Effector memory CD8-positive, alpha-beta T cell (primary cell): Measurements from ENCODE around the gene DLL3.

Experiments
- ATAC-seq: fragments of 150-1000 bp; cut with Tn5 transposase; replicated peaks from 2 replicates; pipeline ENCODE4 v1.10.0; 2021; ENCODE audit warnings: mild to moderate bottlenecking, moderate library complexity
- DNase-seq, 3 experiments: peaks; one replicate each; pipeline ENCODE4 v3.0.0; 2021
- H3K27ac Mint-ChIP-seq, 2 donors: one replicate each; pipeline ENCODE4 v1.8.0; 2022; ENCODE audit warnings: mild to moderate bottlenecking in 2 of 2, mixed read lengths in 2 of 2, moderate library complexity in 2 of 2
- H3K27me3 Mint-ChIP-seq, 2 donors: one replicate each; pipeline ENCODE4 v1.8.0; 2022; ENCODE audit warnings: mixed read lengths in 2 of 2
- H3K36me3 Mint-ChIP-seq: one replicate; pipeline ENCODE4 v1.8.0; 2022; ENCODE audit warnings: mild to moderate bottlenecking, moderate library complexity, mixed read lengths; ENCODE audit not compliant: insufficient read depth
- H3K4me1 Mint-ChIP-seq, 2 donors: one replicate each; pipeline ENCODE4 v1.8.0; 2022; ENCODE audit warnings: low read depth in 2 of 2, mixed read lengths in 2 of 2
- H3K4me3 Mint-ChIP-seq, 2 donors: one replicate each; pipeline ENCODE4 v1.8.0; 2022; ENCODE audit warnings: mild to moderate bottlenecking in 2 of 2, mixed read lengths in 2 of 2, moderate library complexity in 2 of 2
- H3K9me3 Mint-ChIP-seq, 2 donors: one replicate each; pipeline ENCODE4 v1.8.0; 2022; ENCODE audit warnings: mixed read lengths in 2 of 2

The DLL3 gene

DNA sequence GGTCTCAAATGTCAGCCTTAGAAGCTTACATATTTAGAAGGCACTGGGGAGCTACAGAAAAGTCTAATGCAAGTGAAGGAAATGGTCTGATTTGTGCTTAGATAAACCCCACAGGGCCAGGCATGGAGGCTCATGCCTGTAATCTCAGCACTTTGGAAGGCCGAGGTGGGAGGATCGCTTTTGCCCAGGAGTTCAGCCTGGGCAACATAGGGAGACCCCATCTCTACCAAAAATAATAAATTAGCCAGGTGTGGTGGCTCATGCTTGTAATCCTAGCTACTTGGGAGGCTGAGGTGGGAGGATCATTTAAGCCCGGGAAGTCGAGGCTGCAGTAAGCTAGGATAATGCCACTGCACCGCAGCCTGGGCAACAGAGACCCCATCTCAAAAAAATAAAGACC is 2.7 kb upstream of the DLL3 start:
- Mint-ChIP-seq H3K4me3 (no peak overlapping the region), H3K36me3 (peaks cover 9% of the 10 kb centered on the region), H3K4me1 (peaks cover 16 to 17% of the 10 kb centered on the region in 2 donors), H3K27me3 (peaks cover 46 to 50% of the 10 kb centered on the region in 2 donors), H3K27ac (no peak overlapping the region), H3K9me3 (no peaks in the 10 kb centered on the region)
- DNase-seq (no peak), ATAC-seq (no peak)

DNA sequence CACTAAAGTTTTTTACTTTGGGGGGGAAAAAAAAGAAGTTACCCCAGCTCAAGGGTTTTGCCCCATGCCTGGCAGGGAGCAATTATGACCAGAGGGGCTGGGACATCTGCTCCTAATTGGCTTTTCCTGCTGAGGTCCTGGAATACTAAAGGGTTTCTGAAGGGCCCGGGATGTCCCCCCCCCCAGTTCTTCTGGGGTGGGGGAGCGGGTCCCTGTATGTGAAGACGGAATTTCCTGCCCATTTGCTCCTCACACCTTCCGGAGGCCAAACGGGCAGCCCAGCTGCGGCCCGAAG is 1.1 kb upstream of the DLL3 start:
- no peak for ATAC-seq
- peaks cover 16 to 17% of the 10 kb centered on the region in 2 donors for H3K4me1 Mint-ChIP-seq
- peaks cover 52 to 57% of the 10 kb centered on the region in 2 donors for H3K27me3 Mint-ChIP-seq
- H3K27ac Mint-ChIP-seq: no peak overlapping the region
- H3K36me3 Mint-ChIP-seq: peaks cover 5% of the 10 kb centered on the region
- DNase-seq: no peak
- peak overlapping the region; percentile 55 to 71 for H3K4me3 Mint-ChIP-seq
- no peaks in the 10 kb centered on the region for H3K9me3 Mint-ChIP-seq

DNA sequence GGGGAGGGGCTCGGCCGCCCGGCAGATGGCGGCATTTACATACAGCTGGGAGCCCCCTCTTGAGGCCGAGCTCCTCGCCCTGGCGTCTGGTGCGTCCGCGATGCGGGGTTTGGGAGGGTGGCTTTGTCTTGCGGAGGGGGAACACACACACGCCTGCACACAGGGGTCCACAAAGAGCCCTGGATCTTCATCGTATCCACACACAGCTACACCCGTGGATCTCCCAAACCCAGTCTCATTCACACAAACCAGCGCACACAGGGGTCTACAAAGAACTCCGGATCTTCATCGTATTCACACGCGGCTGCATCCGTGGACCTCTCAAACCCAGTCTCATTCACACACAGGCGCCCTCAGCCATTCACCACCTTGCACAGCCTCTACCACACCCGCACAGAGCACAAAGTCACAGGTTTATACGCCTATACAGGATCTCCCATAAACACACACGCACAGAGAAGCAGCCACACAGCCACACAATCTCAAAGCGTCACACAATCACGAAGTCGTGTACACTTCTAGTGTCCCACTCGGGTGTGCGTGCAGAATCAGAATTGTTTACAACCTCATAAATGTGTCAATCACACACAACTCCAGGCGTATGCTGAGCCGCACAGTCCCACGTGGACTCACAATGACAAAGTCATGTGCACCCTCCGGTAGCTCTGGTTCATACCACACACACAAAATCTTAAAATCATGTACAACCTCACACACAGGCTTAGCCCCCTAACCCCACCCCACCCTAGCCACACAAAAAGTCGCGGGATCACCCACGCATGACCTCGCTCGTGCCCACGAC is 550 bp upstream of the DLL3 start:
- Mint-ChIP-seq H3K36me3 (peaks cover 8% of the 10 kb centered on the region), H3K27me3 (peaks cover 55 to 60% of the 10 kb centered on the region in 2 donors), H3K9me3 (no peaks in the 10 kb centered on the region), H3K4me1 (peaks cover 16 to 21% of the 10 kb centered on the region in 2 donors), H3K4me3 (peak overlapping the region; percentile 55 to 71), H3K27ac (no peak overlapping the region)
- DNase-seq (no peak), ATAC-seq (peak; percentile 61)

DNA sequence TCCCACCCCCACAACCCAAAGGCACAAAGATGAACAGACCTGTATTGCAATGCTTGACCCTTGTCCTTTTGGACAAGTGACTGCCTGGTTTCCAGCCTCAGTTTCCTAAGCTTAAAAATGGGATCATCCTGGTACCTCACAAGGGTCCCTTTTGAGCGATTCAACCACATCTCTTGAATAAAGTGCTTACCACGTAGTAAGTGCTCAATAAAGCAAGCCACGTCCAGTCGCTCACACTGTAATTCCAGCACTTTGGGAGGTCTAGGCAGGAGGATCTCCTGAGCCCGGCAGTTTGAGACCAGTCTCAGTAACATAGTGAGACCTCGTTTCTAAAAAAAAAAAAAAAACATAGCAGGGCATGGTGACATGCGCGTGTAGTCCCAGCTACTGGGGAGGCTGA is 1.2 kb downstream of the DLL3 start:
- Mint-ChIP-seq H3K4me1 (peaks cover 25 to 28% of the 10 kb centered on the region in 2 donors), H3K36me3 (peaks cover 12% of the 10 kb centered on the region), H3K4me3 (peak overlapping the region; percentile 64 to 69), H3K27me3 (peaks cover 73 to 78% of the 10 kb centered on the region in 2 donors), H3K27ac (no peak overlapping the region), H3K9me3 (no peaks in the 10 kb centered on the region)
- ATAC-seq: no peak
- no peak for DNase-seq

DNA sequence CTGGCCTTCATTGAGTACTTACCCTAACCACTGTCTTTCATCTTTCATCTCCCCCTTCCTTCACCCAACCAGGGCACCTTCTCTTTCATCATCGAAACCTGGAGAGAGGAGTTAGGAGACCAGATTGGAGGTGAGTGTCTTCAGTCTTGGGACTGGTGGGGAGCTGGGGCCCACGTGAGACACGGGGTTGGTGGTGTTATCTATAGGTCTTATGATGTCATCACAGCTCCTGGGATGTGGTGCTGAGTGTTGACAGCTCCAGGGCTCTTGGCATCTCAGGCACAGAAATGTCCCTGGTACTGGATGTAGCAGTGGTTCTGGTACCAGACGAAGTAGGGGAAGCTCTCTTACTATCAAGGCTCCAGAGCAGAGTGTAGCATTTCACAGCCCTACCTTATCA is 1.8 kb downstream of the DLL3 start:
- no peaks in the 10 kb centered on the region for H3K9me3 Mint-ChIP-seq
- peaks cover 25 to 28% of the 10 kb centered on the region in 2 donors for H3K4me1 Mint-ChIP-seq
- ATAC-seq (no peak), DNase-seq (no peak)
- peaks cover 76 to 84% of the 10 kb centered on the region in 2 donors for H3K27me3 Mint-ChIP-seq
- no peak overlapping the region for H3K27ac Mint-ChIP-seq
- H3K4me3 Mint-ChIP-seq: peak overlapping the region in 1 of 2 donors; percentile 33
- H3K36me3 Mint-ChIP-seq: peaks cover 9% of the 10 kb centered on the region

DNA sequence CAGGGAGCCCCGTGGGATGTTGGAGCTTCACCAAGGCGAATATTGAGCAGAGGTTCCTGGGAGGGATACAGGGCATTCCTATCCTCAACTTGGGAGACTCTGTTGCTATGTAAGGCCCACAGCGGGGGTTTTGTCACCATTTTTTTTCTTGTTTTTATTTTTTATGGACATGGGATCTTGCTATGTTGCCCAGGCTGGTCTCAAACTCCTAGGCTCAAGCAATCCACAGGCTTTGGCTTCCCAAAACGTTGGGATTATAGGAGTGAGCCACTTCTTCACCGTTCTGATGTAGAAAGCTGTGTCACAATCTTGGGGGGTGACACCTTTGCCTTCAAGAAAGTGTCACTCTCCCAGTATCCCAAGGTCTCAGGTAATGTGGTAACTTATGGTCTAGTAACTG is 2.6 kb downstream of the DLL3 start:
- no peaks in the 10 kb centered on the region for H3K9me3 Mint-ChIP-seq
- no peak for ATAC-seq
- peaks cover 17% of the 10 kb centered on the region for H3K36me3 Mint-ChIP-seq
- peaks cover 77 to 85% of the 10 kb centered on the region in 2 donors for H3K27me3 Mint-ChIP-seq
- no peak overlapping the region for H3K27ac Mint-ChIP-seq
- H3K4me3 Mint-ChIP-seq: no peak overlapping the region
- DNase-seq: no peak
- H3K4me1 Mint-ChIP-seq: peaks cover 26 to 29% of the 10 kb centered on the region in 2 donors

DNA sequence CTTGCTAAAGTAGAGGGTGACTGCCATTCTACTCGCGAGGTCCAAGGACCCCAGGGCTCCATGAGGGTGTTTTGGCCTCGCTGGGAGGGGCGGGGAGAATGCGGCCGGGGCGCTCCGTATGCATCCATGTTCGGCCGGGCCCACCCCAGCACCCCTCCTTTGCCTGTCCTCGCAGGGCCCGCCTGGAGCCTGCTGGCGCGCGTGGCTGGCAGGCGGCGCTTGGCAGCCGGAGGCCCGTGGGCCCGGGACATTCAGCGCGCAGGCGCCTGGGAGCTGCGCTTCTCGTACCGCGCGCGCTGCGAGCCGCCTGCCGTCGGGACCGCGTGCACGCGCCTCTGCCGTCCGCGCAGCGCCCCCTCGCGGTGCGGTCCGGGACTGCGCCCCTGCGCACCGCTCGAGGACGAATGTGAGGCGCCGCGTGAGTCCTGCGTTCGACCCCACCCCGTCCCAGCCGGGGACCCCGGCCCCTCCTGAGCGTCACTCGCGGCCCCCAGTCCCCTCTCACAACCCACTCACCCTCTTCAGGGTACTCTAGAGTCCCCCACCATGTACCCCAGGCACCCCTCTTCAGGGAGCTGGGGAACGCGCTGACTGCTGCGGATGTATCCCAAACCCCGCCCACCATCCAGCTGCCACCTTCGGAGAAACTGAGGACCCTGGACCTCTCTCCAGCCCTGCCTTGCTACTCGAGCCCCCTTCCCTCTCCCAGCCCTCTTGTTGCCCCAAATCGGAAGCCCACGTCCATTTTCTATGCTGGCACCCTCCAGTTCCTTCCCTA is 4.1 kb downstream of the DLL3 start:
- Mint-ChIP-seq H3K27me3 (peaks cover 76 to 90% of the 10 kb centered on the region in 2 donors), H3K4me3 (peak overlapping the region; percentile 36 to 44), H3K27ac (peak overlapping the region in 1 of 2 donors; percentile 81), H3K36me3 (peaks cover 18% of the 10 kb centered on the region), H3K4me1 (peaks cover 36 to 38% of the 10 kb centered on the region in 2 donors), H3K9me3 (no peaks in the 10 kb centered on the region)
- peak; percentile 66 for ATAC-seq
- peak; percentile 66 to 77 (median 74) for DNase-seq

DNA sequence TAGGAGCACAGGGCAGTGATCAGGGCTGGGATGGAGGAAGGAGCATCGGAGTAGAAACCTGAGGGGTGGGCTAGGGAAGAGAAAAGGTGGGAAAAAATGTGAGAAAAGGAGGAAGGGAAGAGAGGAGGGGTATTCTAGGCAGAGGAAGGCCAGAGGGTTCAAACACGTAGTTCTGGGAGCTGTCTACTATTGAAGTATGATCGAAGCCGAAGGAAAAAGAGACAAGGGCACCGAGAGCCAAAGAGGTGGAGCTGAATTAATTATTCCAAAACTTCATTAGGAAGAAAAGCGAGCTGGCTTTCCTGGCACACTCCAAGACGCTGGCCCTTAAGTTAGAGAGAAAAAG is 7.8 kb downstream of the DLL3 start:
- Mint-ChIP-seq H3K36me3 (peaks cover 14% of the 10 kb centered on the region), H3K9me3 (no peaks in the 10 kb centered on the region), H3K27ac (no peak overlapping the region), H3K27me3 (peaks cover 62 to 70% of the 10 kb centered on the region in 2 donors), H3K4me3 (peak overlapping the region; percentile 58 to 72), H3K4me1 (peaks cover 24 to 25% of the 10 kb centered on the region in 2 donors)
- DNase-seq (no peak), ATAC-seq (no peak)

DNA sequence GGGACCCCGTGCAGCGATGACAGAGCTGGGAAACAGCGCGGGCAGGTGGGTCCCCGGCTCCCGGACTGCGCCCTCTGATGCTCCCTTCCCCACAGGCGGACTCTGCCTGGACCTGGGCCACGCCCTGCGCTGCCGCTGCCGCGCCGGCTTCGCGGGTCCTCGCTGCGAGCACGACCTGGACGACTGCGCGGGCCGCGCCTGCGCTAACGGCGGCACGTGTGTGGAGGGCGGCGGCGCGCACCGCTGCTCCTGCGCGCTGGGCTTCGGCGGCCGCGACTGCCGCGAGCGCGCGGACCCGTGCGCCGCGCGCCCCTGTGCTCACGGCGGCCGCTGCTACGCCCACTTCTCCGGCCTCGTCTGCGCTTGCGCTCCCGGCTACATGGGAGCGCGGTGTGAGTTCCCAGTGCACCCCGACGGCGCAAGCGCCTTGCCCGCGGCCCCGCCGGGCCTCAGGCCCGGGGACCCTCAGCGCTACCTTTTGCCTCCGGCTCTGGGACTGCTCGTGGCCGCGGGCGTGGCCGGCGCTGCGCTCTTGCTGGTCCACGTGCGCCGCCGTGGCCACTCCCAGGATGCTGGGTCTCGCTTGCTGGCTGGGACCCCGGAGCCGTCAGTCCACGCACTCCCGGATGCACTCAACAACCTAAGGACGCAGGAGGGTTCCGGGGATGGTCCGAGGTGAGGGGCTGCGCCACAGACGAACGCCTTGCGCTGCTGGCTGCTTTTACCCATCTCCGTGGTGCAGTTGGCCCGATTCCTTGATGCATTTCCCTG is 8.4 kb downstream of the DLL3 start:
- ATAC-seq (peak; percentile 69), DNase-seq (peak in 1 of 3 experiments; percentile 28)
- no peaks in the 10 kb centered on the region for H3K9me3 Mint-ChIP-seq
- H3K27me3 Mint-ChIP-seq: peaks cover 59 to 71% of the 10 kb centered on the region in 2 donors
- peak overlapping the region; percentile 58 to 80 for H3K4me3 Mint-ChIP-seq
- peaks cover 24 to 25% of the 10 kb centered on the region in 2 donors for H3K4me1 Mint-ChIP-seq
- peak overlapping the region in 1 of 2 donors; percentile 26 for H3K27ac Mint-ChIP-seq
- H3K36me3 Mint-ChIP-seq: peaks cover 14% of the 10 kb centered on the region

DNA sequence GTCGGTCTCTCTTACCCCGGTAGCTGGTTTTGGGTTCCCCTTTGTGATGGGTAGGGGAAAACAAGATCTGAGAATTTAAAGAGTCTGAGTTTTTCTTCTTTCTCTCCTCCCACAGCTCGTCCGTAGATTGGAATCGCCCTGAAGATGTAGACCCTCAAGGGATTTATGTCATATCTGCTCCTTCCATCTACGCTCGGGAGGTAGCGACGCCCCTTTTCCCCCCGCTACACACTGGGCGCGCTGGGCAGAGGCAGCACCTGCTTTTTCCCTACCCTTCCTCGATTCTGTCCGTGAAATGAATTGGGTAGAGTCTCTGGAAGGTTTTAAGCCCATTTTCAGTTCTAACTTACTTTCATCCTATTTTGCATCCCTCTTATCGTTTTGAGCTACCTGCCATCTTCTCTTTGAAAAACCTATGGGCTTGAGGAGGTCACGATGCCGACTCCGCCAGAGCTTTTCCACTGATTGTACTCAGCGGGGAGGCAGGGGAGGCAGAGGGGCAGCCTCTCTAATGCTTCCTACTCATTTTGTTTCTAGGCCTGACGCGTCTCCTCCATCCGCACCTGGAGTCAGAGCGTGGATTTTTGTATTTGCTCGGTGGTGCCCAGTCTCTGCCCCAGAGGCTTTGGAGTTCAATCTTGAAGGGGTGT is 9.1 kb downstream of the DLL3 start:
- Mint-ChIP-seq H3K27ac (peak overlapping the region in 1 of 2 donors; percentile 26), H3K4me3 (peak overlapping the region; percentile 55 to 80), H3K9me3 (no peaks in the 10 kb centered on the region), H3K4me1 (peaks cover 24 to 25% of the 10 kb centered on the region in 2 donors), H3K36me3 (peaks cover 14% of the 10 kb centered on the region), H3K27me3 (peaks cover 60 to 78% of the 10 kb centered on the region in 2 donors)
- ATAC-seq: no peak
- no peak for DNase-seq

DNA sequence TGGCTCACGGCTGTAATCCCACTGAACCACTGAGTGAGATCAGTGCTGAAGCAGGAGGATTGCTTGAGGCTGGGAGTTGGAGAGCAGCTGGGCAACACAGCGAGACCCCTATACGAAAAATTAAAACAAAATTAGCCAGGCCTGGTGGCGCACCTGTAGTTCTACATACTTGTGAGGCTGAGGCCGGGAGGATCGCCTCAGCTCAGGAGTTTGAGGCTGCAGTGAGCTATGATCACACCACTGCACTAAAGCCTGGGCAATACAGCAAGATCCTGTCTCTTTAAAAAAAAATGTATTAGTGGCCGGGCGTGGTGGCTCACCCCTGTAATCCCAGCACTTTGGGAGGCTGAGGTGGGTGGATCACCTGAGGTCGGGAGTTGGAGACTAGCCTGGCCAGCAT is 9.9 kb downstream of the DLL3 start:
- Mint-ChIP-seq H3K36me3 (peaks cover 8% of the 10 kb centered on the region), H3K4me1 (peaks cover 17 to 20% of the 10 kb centered on the region in 2 donors), H3K27ac (no peak overlapping the region), H3K4me3 (no peak overlapping the region), H3K9me3 (no peaks in the 10 kb centered on the region), H3K27me3 (peaks cover 60 to 78% of the 10 kb centered on the region in 2 donors)
- no peak for ATAC-seq
- DNase-seq: no peak

DNA sequence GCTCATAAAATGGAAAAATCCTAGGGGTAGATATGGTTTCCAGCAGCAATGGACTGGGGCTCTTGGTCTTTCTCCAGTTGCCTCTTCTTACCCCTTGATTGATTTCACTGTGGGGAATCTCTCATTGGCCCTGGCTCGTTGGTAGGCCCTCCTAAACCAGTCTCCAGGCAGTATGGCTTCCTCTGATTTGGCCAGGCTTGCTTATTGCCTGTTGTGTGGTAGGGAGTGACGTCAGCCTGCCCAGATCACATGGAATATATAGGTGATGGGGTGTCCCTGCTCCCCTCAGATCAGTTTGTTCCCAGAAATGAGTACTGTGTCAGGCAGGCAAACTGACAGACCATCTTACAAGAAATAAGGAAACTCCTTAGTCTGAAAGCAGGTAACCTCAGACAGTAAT is 10.5 kb downstream of the DLL3 start:
- DNase-seq (no peak), ATAC-seq (no peak)
- H3K4me1 Mint-ChIP-seq: peaks cover 14 to 15% of the 10 kb centered on the region in 2 donors
- H3K9me3 Mint-ChIP-seq: no peaks in the 10 kb centered on the region
- no peak overlapping the region for H3K27ac Mint-ChIP-seq
- no peak overlapping the region for H3K4me3 Mint-ChIP-seq
- peaks cover 8% of the 10 kb centered on the region for H3K36me3 Mint-ChIP-seq
- H3K27me3 Mint-ChIP-seq: peaks cover 60 to 78% of the 10 kb centered on the region in 2 donors

DNA sequence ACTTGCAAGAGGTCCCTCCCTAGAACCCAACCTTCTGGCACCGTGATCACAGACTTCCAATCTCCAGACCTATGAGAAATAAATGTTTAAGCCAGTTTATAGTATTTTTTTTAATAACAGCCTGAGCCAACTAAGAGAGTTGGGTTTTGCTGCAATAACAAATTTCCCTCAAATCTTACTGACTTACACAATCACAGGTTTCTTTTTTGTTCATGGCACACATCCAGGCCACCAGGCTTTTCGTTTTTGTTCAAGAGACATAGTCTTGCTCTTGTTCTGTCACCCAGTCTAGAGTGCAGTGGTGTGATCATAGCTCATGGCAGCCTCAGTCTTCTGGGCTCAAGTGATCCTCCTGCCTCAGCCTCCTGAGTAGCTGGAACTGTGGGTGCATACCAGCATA is 14.2 kb downstream of the DLL3 start:
- Mint-ChIP-seq H3K4me1 (peaks cover 12 to 13% of the 10 kb centered on the region in 2 donors), H3K27ac (no peak overlapping the region), H3K27me3 (peaks cover 57 to 78% of the 10 kb centered on the region in 2 donors), H3K4me3 (no peak overlapping the region), H3K9me3 (no peaks in the 10 kb centered on the region), H3K36me3 (no peaks in the 10 kb centered on the region)
- DNase-seq (no peak), ATAC-seq (no peak)
